Measurements from ENCODE around the gene IRF9. TPM values are rescaled to one million over a fixed set of nuclear protein-coding genes. Genes with fewer than 3 reads are reported as not detected.
A peak's percentile ranks its signal among the peaks of the same experiment; 100 is the strongest.

The IRF9 gene
- total RNA-seq, 1 experiment from 2014 or later, result 15.6 TPM

DNA sequence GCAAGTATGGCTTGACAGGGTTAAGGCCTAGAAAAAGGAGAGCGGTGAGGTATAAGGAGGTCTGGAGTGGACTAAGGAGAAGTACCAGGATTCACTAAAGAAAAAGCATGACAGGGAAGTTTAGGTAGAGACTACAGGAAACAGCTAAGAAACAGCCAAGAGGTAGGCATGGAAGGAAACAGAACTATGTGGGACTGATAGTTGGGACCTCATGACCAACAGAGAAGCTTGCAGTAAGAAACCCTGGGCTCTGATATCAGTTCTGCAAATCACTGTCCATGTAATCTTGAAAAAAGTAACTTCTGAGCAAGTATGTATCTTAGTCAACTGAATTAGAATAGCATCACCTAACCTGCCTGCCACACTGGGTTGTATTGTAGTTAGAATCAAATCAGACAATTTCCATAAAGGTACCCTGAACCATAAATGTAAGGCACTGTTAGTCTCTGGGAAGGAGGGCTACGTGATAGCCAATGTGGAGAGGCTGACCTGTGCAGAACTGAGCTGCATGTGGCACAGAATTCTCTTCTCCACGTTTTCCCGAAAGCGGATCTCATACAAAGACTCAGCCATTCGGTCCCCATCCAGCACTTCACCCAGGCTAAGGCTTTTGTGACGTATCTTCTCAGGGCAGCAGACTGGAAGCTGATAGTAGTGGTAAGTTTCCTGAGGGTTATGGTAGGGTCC lies 33.3 kb downstream of the IRF9 start:
- peaks cover 8% of the 10 kb centered on the region for H3K9me3 Mint-ChIP-seq
- peaks cover 25% of the 10 kb centered on the region for H3K36me3 Mint-ChIP-seq
- TF ChIP-seq EMX1 (CRISPR knock-in tag; IDR thresholded peaks at IDR 0.05), result no peak
- no peak for TF ChIP-seq ZNF416 (CRISPR knock-in tag; IDR thresholded peaks at IDR 0.05)
- no peak for TF ChIP-seq RELA (CRISPR knock-in tag; IDR thresholded peaks at IDR 0.05; ENCODE audit: borderline replicate concordance)
- TF ChIP-seq, protein P1, sequence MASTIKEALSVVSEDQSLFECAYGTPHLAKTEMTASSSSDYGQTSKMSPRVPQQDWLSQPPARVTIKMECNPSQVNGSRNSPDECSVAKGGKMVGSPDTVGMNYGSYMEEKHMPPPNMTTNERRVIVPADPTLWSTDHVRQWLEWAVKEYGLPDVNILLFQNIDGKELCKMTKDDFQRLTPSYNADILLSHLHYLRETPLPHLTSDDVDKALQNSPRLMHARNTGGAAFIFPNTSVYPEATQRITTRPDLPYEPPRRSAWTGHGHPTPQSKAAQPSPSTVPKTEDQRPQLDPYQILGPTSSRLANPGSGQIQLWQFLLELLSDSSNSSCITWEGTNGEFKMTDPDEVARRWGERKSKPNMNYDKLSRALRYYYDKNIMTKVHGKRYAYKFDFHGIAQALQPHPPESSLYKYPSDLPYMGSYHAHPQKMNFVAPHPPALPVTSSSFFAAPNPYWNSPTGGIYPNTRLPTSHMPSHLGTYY (CRISPR knock-in tag; IDR thresholded peaks at IDR 0.05), result no peak
- no peak for TF ChIP-seq AR (CRISPR knock-in tag; IDR thresholded peaks at IDR 0.05)
- TF ChIP-seq NR1H2 (CRISPR knock-in tag; IDR thresholded peaks at IDR 0.05), result no peak
- no peak for TF ChIP-seq ZNF425 (CRISPR knock-in tag; conservative IDR thresholded peaks at IDR 0.05)
- no peak for TF ChIP-seq FOXK1 (CRISPR knock-in tag; IDR thresholded peaks at IDR 0.05)
- no peak for TF ChIP-seq SMAD3 (CRISPR knock-in tag; IDR thresholded peaks at IDR 0.05; ENCODE audit: borderline replicate concordance)
- TF ChIP-seq, protein P2, sequence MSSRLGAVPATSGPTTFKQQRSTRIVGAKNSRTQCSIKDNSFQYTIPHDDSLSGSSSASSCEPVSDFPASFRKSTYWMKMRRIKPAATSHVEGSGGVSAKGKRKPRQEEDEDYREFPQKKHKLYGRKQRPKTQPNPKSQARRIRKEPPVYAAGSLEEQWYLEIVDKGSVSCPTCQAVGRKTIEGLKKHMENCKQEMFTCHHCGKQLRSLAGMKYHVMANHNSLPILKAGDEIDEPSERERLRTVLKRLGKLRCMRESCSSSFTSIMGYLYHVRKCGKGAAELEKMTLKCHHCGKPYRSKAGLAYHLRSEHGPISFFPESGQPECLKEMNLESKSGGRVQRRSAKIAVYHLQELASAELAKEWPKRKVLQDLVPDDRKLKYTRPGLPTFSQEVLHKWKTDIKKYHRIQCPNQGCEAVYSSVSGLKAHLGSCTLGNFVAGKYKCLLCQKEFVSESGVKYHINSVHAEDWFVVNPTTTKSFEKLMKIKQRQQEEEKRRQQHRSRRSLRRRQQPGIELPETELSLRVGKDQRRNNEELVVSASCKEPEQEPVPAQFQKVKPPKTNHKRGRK (CRISPR knock-in tag; IDR thresholded peaks at IDR 0.05; ENCODE audit: borderline replicate concordance), result no peak
- TF ChIP-seq NR3C1 (CRISPR knock-in tag; conservative IDR thresholded peaks at IDR 0.05; ENCODE audit: low read depth), result no peak
- TF ChIP-seq USF2 (CRISPR knock-in tag; IDR thresholded peaks at IDR 0.05), result no peak
- TF ChIP-seq CREM (CRISPR knock-in tag; IDR thresholded peaks at IDR 0.05), result no peak
- peak overlapping the region; percentile 94 for H3K4me3 Mint-ChIP-seq
- POLR2A ChIA-PET, result interaction anchor here (1.3 kb wide), 1 partner anchor 77 kb away, joined by 3 read pairs; the partner anchor contains the start of gene RABGGTA
- no peak for DNase-seq (ENCODE audit: low spot score)
- peaks cover 25% of the 10 kb centered on the region for H3K4me1 Mint-ChIP-seq
- no peaks in the 10 kb centered on the region for H3K27me3 Mint-ChIP-seq (ENCODE audit: low read depth)
- CTCF ChIA-PET, result interaction anchor here (1.4 kb wide), 1 partner anchor 53 kb away, joined by 3 read pairs; the partner anchor contains the start of gene EMC9
- no peak for ATAC-seq
- peak overlapping the region; percentile 83; the same call in 1 of the 2 replicates for H3K27ac Mint-ChIP-seq

DNA sequence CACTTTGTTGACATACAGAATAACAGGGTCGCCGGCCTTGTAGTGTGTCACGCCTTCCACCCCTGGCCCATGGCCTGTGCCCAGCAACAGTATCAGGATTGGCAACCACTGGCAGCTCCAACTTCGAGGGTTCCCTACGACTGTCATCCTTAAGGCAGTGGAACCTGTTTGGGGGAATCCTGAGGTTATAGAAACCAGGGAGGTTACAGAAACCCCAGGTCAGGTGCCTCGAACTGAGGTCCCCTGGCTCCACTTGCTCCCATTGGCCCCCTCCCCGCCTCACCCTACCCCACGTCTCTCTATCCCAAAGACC lies 33.8 kb downstream of the IRF9 start:
- Mint-ChIP-seq H3K36me3 (peaks cover 28% of the 10 kb centered on the region), H3K27ac (peak overlapping the region; percentile 83), H3K27me3 (ENCODE audit: low read depth) (no peaks in the 10 kb centered on the region), H3K9me3 (peaks cover 8% of the 10 kb centered on the region), H3K4me1 (peaks cover 23% of the 10 kb centered on the region), H3K4me3 (peak overlapping the region; percentile 94)
- ATAC-seq (no peak), DNase-seq (ENCODE audit: low spot score) (no peak)
- ChIA-PET CTCF (interaction anchor here (0.8 to 1.8 kb wide), 6 partner anchors 18 to 628 kb away, joined by 3 to 16 read pairs (median 8); partner anchors contain the start of genes AP1G2, CHMP4A, CIDEB and EMC9), POLR2A (interaction anchor here (1.0 to 1.9 kb wide), 9 partner anchors 23 to 101 kb away, joined by 3 to 7 read pairs (median 5); partner anchors contain the start of genes DCAF11, IRF9, NRL and PCK2)
- TF ChIP-seq SMAD3 (CRISPR knock-in tag; IDR thresholded peaks at IDR 0.05; ENCODE audit: borderline replicate concordance) (no peak), CREM (CRISPR knock-in tag; IDR thresholded peaks at IDR 0.05) (no peak), OVOL2 (CRISPR knock-in tag; IDR thresholded peaks at IDR 0.05; ENCODE audit: borderline replicate concordance) (no peak), TEAD1 (CRISPR knock-in tag; IDR thresholded peaks at IDR 0.05) (no peak), ZNF232 (CRISPR knock-in tag; IDR thresholded peaks at IDR 0.05) (no peak), SP1 (CRISPR knock-in tag; conservative IDR thresholded peaks at IDR 0.05) (no peak), TCF7 (CRISPR knock-in tag; IDR thresholded peaks at IDR 0.05; ENCODE audit: low read depth) (no peak), MYBL2 (CRISPR knock-in tag; IDR thresholded peaks at IDR 0.05) (no peak), NFATC4 (CRISPR knock-in tag; IDR thresholded peaks at IDR 0.05) (no peak), ETV6 (CRISPR knock-in tag; IDR thresholded peaks at IDR 0.05) (no peak), ZNF396 (CRISPR knock-in tag; IDR thresholded peaks at IDR 0.05; ENCODE audit: borderline replicate concordance) (no peak), ZBTB21 (CRISPR knock-in tag; IDR thresholded peaks at IDR 0.05; ENCODE audit: borderline replicate concordance) (no peak)
- TF ChIP-seq, protein P3, sequence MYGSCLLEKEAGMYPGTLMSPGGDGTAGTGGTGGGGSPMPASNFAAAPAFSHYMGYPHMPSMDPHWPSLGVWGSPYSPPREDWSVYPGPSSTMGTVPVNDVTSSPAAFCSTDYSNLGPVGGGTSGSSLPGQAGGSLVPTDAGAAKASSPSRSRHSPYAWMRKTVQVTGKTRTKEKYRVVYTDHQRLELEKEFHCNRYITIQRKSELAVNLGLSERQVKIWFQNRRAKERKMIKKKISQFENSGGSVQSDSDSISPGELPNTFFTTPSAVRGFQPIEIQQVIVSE (CRISPR knock-in tag; IDR thresholded peaks at IDR 0.05; ENCODE audit: borderline replicate concordance), result no peak
- TF ChIP-seq, protein P4, sequence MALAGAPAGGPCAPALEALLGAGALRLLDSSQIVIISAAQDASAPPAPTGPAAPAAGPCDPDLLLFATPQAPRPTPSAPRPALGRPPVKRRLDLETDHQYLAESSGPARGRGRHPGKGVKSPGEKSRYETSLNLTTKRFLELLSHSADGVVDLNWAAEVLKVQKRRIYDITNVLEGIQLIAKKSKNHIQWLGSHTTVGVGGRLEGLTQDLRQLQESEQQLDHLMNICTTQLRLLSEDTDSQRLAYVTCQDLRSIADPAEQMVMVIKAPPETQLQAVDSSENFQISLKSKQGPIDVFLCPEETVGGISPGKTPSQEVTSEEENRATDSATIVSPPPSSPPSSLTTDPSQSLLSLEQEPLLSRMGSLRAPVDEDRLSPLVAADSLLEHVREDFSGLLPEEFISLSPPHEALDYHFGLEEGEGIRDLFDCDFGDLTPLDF (CRISPR knock-in tag; IDR thresholded peaks at IDR 0.05), result no peak

All from WTC11 (cell line).